Mesenteric fat pad (tissue), 1 donor: ENCODE results near the gene CCT6B. TPM values are rescaled to one million over a fixed set of nuclear protein-coding genes. Genes with fewer than 3 reads are reported as not detected.
"Not testable (repeated sequence)": the region's sequence is repeated elsewhere in the genome, so short reads cannot be mapped to it uniquely, and the experiment has no call there.

ENCODE experiments used
- DNase-seq: peaks from one replicate; pipeline ENCODE4 v3.0.0-alpha.2; 2020; ENCODE audit warnings: low spot score
- total RNA-seq: library from RNA; stranded (reverse); fragmentation: NEBNext Ultra II Directional; extraction: Animal tissue kit (Norgen Biotek cat#: 25700); gene quantifications from one replicate; pipeline ENCODE4 v1.2.1, GENCODE V29; 2021
- donor health status: DM: yes; HTN: yes; CAD: no.

Gene CCT6B
- total RNA-seq, 1 donor from 2014 or later = 2.0 TPM

GRCh38 chr17:34980681-34981537, 19.6 kb upstream of the CCT6B start:
- peak; percentile 91 for DNase-seq

GRCh38 chr17:34980353-34980680, 19.1 kb upstream of the CCT6B start, which contains the start of gene LIG3:
TSS of gene LIG3 (plus strand) at chr17:34980512. CDS start at chr17:34983006, 2,494 bp downstream.
- DNase-seq = peak; percentile 98

- DNase-seq = no peak
Observed at GRCh38 chr17:34979650-34980352, 18.5 kb upstream of the CCT6B start.

GRCh38 chr17:34979153-34979552, 17.9 kb upstream of the CCT6B start:
- DNase-seq = no peak

GRCh38 chr17:34974794-34975785, 13.8 kb upstream of the CCT6B start:
- no peak for DNase-seq

- DNase-seq = no peak
Observed at GRCh38 chr17:34974179-34974578, 12.9 kb upstream of the CCT6B start.

- DNase-seq = no peak
Observed at GRCh38 chr17:34958438-34958837, 2.8 kb downstream of the CCT6B start.

- not testable (repeated sequence) for DNase-seq
Observed at GRCh38 chr17:34950780-34951179, 10.5 kb downstream of the CCT6B start.

- DNase-seq = no peak
Observed at GRCh38 chr17:34930283-34930682, 31.0 kb downstream of the CCT6B start.

- no peak for DNase-seq
Observed at GRCh38 chr17:34926661-34927060, 34.6 kb downstream of the CCT6B start.

- no peak for DNase-seq
Observed at GRCh38 chr17:34920676-34921075, 40.6 kb downstream of the CCT6B start.

GRCh38 chr17:34917381-34917780, 43.9 kb downstream of the CCT6B start:
- no peak for DNase-seq

- no peak for DNase-seq
Observed at GRCh38 chr17:34916120-34916519, 45.1 kb downstream of the CCT6B start.

GRCh38 chr17:34913001-34913400, 48.3 kb downstream of the CCT6B start:
- no peak for DNase-seq

- no peak for DNase-seq
Observed at GRCh38 chr17:34909040-34909439, 52.2 kb downstream of the CCT6B start.

- no peak for DNase-seq
Observed at GRCh38 chr17:34902831-34903547, 58.3 kb downstream of the CCT6B start.

- DNase-seq = no peak
Observed at GRCh38 chr17:34899643-34900291, 61.5 kb downstream of the CCT6B start.

- DNase-seq = no peak
Observed at GRCh38 chr17:34895383-34895782, 65.9 kb downstream of the CCT6B start.

- DNase-seq = no peak
Observed at GRCh38 chr17:34894964-34895363, 66.3 kb downstream of the CCT6B start.
